Heart right ventricle (tissue), 16 donors: ENCODE results near the gene TMEM50B. TPM values are rescaled to one million over a fixed set of nuclear protein-coding genes. Genes with fewer than 3 reads are reported as not detected.
"Not testable (repeated sequence)": the region's sequence is repeated elsewhere in the genome, so short reads cannot be mapped to it uniquely, and the experiment has no call there.

Experiments used
- ATAC-seq, 8 donors: fragments of 200-7000 bp; cut with Tn5 transposase; one replicate each; pipeline ENCODE4 v1.9.1; 2020; ENCODE audit warnings: mild to moderate bottlenecking in 8 of 8, moderate library complexity in 8 of 8, moderate number of reproducible peaks in 1 of 8
- DNase-seq, 2 donors: peaks; one replicate each; pipeline ENCODE4 v3.0.0-alpha.2; 2020
- H3K27ac ChIP-seq, 10 donors: fragments of 200-600 bp; sonication (generic) in 2 of 10; one replicate each; pipeline versions ENCODE4 v1.5.0 to v1.8.0; 2020 to 2022; ENCODE audit warnings: mild to moderate bottlenecking in 3 of 10
- H3K27me3 ChIP-seq, 7 donors: fragments of 200-600 bp; one replicate each; pipeline ENCODE4 v1.8.0; 2021 to 2022; ENCODE audit warnings: mild to moderate bottlenecking in 2 of 7
- H3K36me3 ChIP-seq, 9 donors: fragments of 200-600 bp; sonication (generic) in 1 of 9; one replicate each; pipeline versions ENCODE4 v1.5.0 to v1.8.0; 2020 to 2022; ENCODE audit warnings: mild to moderate bottlenecking in 2 of 9
- H3K4me1 ChIP-seq, 9 donors: fragments of 200-600 bp; sonication (generic) in 1 of 9; one replicate each; pipeline versions ENCODE4 v1.5.0 to v1.8.0; 2020 to 2022; ENCODE audit warnings: mild to moderate bottlenecking in 4 of 9
- H3K4me3 ChIP-seq, 10 donors: fragments of 200-600 bp; sonication (generic) in 2 of 10; one replicate each; pipeline versions ENCODE4 v1.5.0 to v1.8.0; 2020 to 2022; ENCODE audit warnings: mild to moderate bottlenecking in 7 of 10, moderate library complexity in 2 of 10
- H3K9me3 ChIP-seq, 11 donors: fragments of 200-600 bp in 10 of 11; sonication (generic) in 2 of 11; one replicate each; pipeline versions ENCODE4 v1.5.0 to v1.8.0; 2013 to 2022; ENCODE audit warnings: mild to moderate bottlenecking in 2 of 11, control low read depth in 1 of 11, moderate library complexity in 1 of 11
- CTCF ChIP-seq, 9 donors: fragments of 200-600 bp; sonication (generic) in 2 of 9; IDR thresholded peaks; one replicate each; pipeline versions ENCODE4 v1.5.0 to v1.8.0; 2021 to 2022; ENCODE audit warnings: antibody characterized with exemption in 9 of 9, mild to moderate bottlenecking in 5 of 9, moderate library complexity in 1 of 9
- whole genome bisulfite sequencing, 2 donors: extraction: QIAGEN DNeasy Blood & Tissue Kit; methylation state at CpG; one replicate each; pipeline ENCODE4 v1.1.7; 2013; ENCODE audit warnings: inconsistent platforms in 1 of 2; 5-methylcytosine and 5-hydroxymethylcytosine counted together
- intact Hi-C, 10 donors: fragments of 100-400 bp; cut with DNase I; formaldehyde crosslinking; loops; one replicate each; pipeline versions ENCODE4 v1.11.1 to v1.14.2; 2022
- polyA plus RNA-seq, 2 donors: library from polyadenylated mRNA; stranded (reverse); fragments of 200-250 nt; gene quantifications; one replicate each; pipeline ENCODE4 v1.2.3, GENCODE V29; 2013
- total RNA-seq, 10 donors: library from RNA; stranded (reverse); fragmentation: NEBNext Ultra II Directional in 3 of 10; extraction: Animal tissue kit (Norgen Biotek cat#: 25700) in 3 of 10; gene quantifications; one replicate each; pipeline versions ENCODE4 v1.2.1 to v1.2.4, GENCODE V29; 2021 to 2023
- donor health status: Arrhythmogenic right ventricular cardiomyopathy.
- donor health status: ischemic (EF 13 %, LVEDD 7.1; RV severe dilation, severe dysfunction).
- donor health status: healthy with polysubstance abuse.
- donor health status: DM: no; HTN: yes; CAD: no.
- donor health status: DM: no; HTN: no; CAD: no.
- donor health status: ischemic (EF 25% LVEDD 6.9; RV normal size, moderate dysfunction).
- donor health status: ischemic (EF 25% LVEDD 5.7; RV mildly dilated, moderate dysfunction).
- donor health status: healthy.
- donor health status: DM: yes; HTN: yes; CAD: no.
- donor health status: Ischemic cardiomyopathy.
- donor health status: ischemic (EF 35%, LVEDD 5.7; RV mildly dilated, moderate dysfunction).
- donor health status: nonischemic (EF 11% LVEDD 7.7; RV severe dilation, severe dysfunction).
- donor health status: DM: yes; HTN: yes; CAD: no.
- donor health status: PGD.
- donor health status: ischemic (EF 29% LVEDD 5.4; RV normal size, mild dysfunction).
- donor health status: nonischemic (EF 23%, LVEDD 6.1; RV moderate dilation, normal function).

Gene TMEM50B
- total and polyA plus RNA-seq, 12 donors: 26.7 to 71.4 (median 30.6) TPM

- Histone ChIP-seq H3K4me3 (no peak overlapping the region), H3K4me1 (peaks cover 0 to 13% (median 0%) of the 10 kb centered on the region in 9 donors), H3K27me3 (no peaks in the 10 kb centered on the region), H3K9me3 (no peaks in the 10 kb centered on the region), H3K36me3 (peaks cover 0 to 100% (median 48%) of the 10 kb centered on the region in 9 donors), H3K27ac (peak overlapping the region in 1 of 10 donors; percentile 78)
- ATAC-seq (no peak), DNase-seq (no peak)
- 96 to 98% methylated on average over 2 of the region's 2 CpGs for WGBS, 2 donors
- intact Hi-C loops: no loop called here
- no peak for TF ChIP-seq CTCF (IDR thresholded peaks at IDR 0.05)
Observed at GRCh38 chr21:33514229-33514628, 34.5 kb upstream of the TMEM50B start.

DNA sequence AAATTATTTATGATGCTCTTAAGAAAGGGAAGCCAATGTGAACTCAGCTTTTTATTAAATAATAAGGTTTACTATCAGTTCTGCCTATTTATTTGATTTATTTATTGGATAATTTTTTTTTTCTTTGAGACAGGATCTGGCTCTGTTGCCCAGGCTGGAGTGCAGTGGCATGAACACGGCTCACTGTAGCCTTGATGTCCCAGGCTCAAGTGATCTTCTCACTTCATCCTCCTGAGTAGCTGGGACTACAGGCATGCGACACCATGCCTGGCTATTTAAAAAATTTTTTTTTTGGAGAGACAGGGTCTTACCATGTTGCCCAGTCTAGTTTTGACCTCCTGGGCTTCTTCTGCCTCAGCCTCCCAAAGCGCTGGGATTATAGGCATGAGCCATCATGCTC is 32.7 kb upstream of the TMEM50B start:
- intact Hi-C loops: no loop called here
- peaks cover 0 to 13% (median 0%) of the 10 kb centered on the region in 9 donors for H3K4me1 ChIP-seq
- peaks cover 0 to 100% (median 40%) of the 10 kb centered on the region in 9 donors for H3K36me3 ChIP-seq
- no peak for DNase-seq
- 95 to 98% methylated on average over 3 of the region's 3 CpGs for WGBS, 2 donors
- H3K4me3 ChIP-seq: no peak overlapping the region
- no peaks in the 10 kb centered on the region for H3K9me3 ChIP-seq
- no peak for ATAC-seq
- H3K27me3 ChIP-seq: no peaks in the 10 kb centered on the region
- TF ChIP-seq CTCF (IDR thresholded peaks at IDR 0.05): no peak
- no peak overlapping the region for H3K27ac ChIP-seq

DNA sequence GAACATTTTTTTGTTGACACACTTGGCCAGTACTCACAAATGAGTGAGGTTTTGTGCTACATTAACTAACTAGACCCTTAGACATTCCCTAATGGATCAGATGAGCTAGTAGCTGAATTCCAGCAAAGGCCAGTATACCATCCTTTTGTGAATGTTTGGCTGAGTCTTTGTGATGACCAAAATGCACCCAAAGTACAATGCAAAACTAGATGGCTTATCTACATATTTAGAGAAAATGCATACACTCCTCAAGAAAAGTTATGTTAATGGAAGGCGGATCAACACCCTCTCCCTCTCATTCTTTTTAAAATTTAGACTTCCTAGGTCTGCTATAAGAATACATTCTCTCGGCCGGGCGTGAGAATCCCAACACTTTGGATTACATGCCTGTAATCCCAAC is 31.9 kb upstream of the TMEM50B start:
- H3K27ac ChIP-seq: no peak overlapping the region
- H3K4me1 ChIP-seq: peaks cover 0 to 13% (median 0%) of the 10 kb centered on the region in 9 donors
- TF ChIP-seq CTCF (IDR thresholded peaks at IDR 0.05): no peak
- no peak overlapping the region for H3K4me3 ChIP-seq
- H3K27me3 ChIP-seq: no peaks in the 10 kb centered on the region
- H3K9me3 ChIP-seq: no peaks in the 10 kb centered on the region
- WGBS, 2 donors: 97 to 99% methylated on average over 4 of the region's 4 CpGs
- DNase-seq: no peak
- peaks cover 0 to 100% (median 31%) of the 10 kb centered on the region in 9 donors for H3K36me3 ChIP-seq
- intact Hi-C loops: no loop called here
- no peak for ATAC-seq

GRCh38 chr21:33510826-33511225 is 31.1 kb upstream of the TMEM50B start:
- Histone ChIP-seq H3K4me1 (peaks cover 0 to 13% (median 0%) of the 10 kb centered on the region in 9 donors), H3K27ac (no peak overlapping the region), H3K4me3 (no peak overlapping the region), H3K36me3 (peaks cover 0 to 99% (median 27%) of the 10 kb centered on the region in 9 donors), H3K27me3 (no peaks in the 10 kb centered on the region), H3K9me3 (no peaks in the 10 kb centered on the region)
- DNase-seq: no peak
- ATAC-seq: no peak
- intact Hi-C loops: no loop called here
- 87% methylated on average over 8 of the region's 8 CpGs for WGBS, 2 donors
- no peak for TF ChIP-seq CTCF (IDR thresholded peaks at IDR 0.05)

GRCh38 chr21:33507003-33507402 is 27.2 kb upstream of the TMEM50B start:
- peaks cover 0 to 99% (median 14%) of the 10 kb centered on the region in 9 donors for H3K36me3 ChIP-seq

More at GRCh38 chr21:33507003-33507402, 27.2 kb upstream of the TMEM50B start:
- intact Hi-C loops, H3K27ac ChIP-seq, H3K4me3 ChIP-seq, ATAC-seq, H3K27me3 ChIP-seq, H3K9me3 ChIP-seq, DNase-seq, H3K4me1 ChIP-seq: not testable (repeated sequence)
- 99 to 100% methylated on average over 1 of the region's 1 CpG for WGBS, 2 donors
